HG02623 (cell line): Measurements from ENCODE around the gene SLC22A16.
"Not testable (repeated sequence)": the region's sequence is repeated elsewhere in the genome, so short reads cannot be mapped to it uniquely, and the experiment has no call there.

Experiments used
- ATAC-seq: cut with Tn5 transposase; IDR thresholded peaks from one replicate; pipeline ENCODE4 v1.9.1; 2021; ENCODE audit warnings: moderate library complexity; ENCODE audit not compliant: unreplicated experiment

Gene SLC22A16

DNA sequence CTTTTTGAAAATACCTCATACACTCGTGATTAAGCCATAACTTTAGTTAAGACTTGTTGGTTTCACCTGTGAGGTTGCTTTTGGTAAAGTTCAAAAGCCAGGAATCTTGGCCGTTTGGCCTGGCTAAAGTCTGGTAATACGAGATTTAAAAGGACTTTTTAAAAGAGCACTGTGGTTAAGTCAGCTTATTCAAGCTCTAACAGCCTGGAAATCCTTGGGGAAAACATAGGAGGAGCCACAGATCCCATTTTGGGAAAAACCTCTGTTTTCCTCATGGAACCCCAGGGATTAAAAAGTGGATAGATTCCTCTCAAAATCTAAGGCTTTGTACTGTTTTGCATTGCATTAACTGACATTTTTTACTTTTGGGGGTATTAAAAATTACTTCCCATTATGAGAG is 13.7 kb upstream of the SLC22A16 start:
- ATAC-seq = no peak

DNA sequence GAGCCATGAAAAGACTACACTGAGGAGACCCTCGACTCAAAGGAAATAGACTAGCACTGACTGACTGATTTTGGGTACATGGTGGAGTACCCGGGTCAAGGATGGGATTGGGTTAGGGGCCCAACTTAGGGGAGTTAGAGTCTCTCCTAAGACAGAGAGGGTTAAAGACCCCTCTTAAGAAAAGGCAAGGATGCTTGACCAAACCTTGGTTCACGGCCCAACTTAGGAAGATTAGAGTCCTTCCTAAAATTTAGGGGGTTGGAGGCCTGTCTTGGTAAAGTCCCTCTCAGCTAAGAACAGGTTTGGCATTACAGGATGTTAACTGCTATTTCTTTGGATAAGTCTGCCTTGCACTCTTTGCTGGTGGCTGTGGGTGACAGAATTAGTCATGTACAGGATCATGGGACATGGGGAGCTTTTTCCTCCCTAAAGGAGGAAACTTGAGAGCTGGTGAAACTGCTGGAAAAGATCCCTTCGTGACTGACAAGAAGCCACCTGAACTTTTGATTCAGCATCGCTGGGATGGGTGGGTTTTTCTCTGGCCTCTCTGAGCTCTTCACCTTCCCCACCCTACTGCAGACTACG is 12.3 kb upstream of the SLC22A16 start:
- no peak for ATAC-seq

DNA sequence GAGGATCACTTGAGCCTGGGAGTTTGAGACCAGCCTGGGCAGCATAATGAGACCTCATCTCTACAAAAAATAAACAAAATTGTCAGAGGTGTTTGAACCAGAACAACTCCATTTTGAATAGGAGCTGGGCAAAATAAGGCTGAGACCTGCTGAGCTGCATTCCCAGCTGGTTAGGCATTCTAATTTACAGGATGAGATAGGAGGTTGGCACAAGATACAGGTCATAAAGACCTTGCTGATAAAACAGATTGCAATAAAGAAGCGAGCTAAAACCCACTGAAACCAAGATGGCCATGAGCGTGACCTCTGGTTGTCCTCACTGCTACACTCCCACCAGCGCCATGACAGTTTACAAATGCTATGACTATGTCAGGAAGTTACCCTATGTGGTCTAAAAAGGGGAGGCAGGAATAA is 11.6 kb upstream of the SLC22A16 start:
- ATAC-seq = not testable (repeated sequence)

DNA sequence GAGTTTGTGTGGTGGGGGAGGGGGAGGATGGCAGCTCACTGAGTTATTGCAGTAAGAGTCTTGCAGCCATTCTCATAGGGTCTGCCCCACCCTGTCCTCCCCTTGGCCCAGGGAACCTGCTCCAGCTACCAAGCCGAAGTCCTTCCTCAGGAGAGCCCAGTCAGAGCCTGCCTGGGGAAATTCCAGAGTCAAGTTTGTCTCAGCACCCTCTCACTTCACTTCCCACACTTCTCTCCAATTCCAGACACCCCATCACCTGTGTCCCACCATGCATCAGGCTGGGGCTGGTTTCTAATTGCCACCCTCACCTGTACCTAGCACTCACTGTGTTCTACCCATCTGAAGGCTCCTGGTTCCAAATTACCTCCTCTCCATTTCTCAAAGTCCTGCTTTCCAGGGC is 10.3 kb upstream of the SLC22A16 start:
- ATAC-seq = no peak

GRCh38 chr6:110485491-110485890 is 9.1 kb upstream of the SLC22A16 start:
- no peak for ATAC-seq

DNA sequence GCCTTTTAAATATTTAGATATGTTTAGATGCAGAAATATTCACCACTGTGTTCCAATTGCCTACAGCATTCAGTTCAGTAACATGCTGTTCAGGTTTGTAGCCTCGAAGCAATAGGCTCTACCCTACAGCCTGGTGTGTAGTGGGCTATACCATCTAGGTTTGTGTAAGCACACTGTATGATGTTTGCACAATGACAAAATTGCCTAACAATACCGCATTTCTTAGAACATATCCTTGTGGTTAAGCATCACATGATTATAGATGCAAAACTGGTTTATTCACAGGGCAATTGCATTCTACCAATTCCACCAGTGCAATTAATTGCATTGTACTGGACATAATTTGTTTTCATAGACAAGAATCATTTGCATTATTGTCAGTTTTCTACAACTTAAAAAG is 7.9 kb upstream of the SLC22A16 start:
- no peak for ATAC-seq

DNA sequence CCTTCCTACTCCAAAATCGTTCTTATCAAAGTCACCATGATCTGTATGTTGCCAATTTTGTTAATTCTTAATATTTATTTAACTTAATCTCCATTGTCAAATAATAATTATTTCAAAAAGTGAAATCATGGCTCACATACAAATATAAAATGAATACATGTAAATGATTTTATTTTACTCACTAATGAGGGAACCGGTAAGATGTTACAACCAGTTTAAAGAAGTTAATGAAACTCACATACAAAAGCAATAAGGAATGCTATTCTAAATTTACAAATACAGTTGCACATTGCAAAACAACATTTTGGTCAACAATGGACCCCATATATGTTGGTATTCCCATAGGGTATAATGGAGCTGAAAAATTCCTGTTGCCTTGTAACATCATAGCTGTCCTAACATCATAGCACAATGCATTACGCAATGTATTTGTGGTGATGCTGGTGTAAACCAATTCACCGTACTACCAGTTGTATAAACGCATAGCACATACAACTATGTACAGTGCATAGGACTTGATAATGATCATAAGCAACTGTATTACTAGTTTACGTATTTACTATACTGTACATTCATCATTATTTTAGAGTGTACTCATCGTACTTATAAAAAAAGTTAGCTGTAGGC is 6.5 kb upstream of the SLC22A16 start:
- ATAC-seq = no peak

DNA sequence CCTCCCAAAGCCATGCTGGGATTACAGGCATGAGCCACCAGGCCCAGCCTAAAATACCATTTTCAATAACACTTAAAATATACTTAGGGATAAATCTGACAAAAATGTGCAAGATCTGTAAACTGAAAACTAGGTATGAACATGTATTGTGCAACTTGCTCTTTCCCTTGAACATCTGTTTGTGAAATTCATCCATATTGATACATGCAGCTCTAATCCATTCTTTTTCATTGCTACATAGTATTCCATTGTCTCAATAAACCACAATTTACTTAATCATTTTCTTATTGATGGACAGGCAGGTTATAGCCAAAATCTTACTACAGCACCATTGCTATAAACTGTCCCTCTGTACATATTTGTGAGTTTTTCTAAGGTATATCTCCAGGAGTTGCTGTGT is 4.7 kb upstream of the SLC22A16 start:
- no peak for ATAC-seq

DNA sequence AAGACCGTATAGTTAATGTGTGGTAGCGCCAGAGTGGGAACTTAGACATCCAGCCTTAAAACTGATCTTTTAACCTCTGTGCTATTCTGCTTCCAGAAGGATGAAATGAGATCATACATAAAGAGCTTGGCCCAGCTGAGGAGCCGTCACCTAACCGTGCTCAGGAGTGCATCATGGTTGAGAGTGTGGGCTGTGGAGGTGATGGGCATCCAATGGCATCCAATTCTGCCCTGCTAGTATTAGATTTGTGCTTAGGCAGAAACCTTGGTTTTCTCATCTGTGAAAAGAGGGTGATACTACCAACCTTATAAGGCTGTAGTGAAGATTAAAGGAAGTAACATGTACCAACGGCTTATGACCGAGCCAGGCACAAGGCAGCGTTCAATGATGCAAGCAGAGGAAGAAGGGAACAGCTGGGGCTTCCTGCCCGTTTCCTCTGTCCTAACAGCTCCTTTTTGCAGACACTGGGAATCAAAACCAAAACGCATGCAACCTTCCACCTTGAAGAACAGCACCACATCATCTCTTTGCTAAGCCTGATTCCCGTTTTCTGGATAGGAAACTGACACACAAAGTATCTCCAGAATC is 1.3 kb downstream of the SLC22A16 start:
- ATAC-seq = no peak

DNA sequence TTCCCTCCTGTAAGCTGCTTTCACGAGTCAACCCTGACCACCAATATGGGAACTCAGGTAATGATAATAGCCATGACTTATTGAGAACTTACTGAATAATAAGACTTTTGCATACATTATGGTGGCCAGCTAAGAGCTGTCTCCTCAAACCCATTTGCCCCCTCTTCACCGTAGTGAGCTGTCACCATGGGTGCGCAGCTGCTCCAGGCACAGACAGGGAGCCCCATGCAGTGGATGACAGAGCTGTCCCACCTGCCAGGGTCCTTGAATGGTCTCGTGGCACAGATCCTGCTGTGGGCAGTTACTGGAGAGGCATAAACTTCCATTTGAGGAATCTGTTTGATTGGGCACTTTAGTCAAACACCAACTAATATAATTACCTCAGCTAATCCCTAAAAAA is 1.9 kb downstream of the SLC22A16 start:
- ATAC-seq = no peak

- no peak for ATAC-seq
Observed at GRCh38 chr6:110472739-110473138, 3.7 kb downstream of the SLC22A16 start.

- ATAC-seq = no peak
Observed at GRCh38 chr6:110471726-110472365, 4.6 kb downstream of the SLC22A16 start.

GRCh38 chr6:110468731-110469130 is 7.7 kb downstream of the SLC22A16 start:
- ATAC-seq = no peak

- no peak for ATAC-seq
Observed at GRCh38 chr6:110467566-110468140, 8.8 kb downstream of the SLC22A16 start.

DNA sequence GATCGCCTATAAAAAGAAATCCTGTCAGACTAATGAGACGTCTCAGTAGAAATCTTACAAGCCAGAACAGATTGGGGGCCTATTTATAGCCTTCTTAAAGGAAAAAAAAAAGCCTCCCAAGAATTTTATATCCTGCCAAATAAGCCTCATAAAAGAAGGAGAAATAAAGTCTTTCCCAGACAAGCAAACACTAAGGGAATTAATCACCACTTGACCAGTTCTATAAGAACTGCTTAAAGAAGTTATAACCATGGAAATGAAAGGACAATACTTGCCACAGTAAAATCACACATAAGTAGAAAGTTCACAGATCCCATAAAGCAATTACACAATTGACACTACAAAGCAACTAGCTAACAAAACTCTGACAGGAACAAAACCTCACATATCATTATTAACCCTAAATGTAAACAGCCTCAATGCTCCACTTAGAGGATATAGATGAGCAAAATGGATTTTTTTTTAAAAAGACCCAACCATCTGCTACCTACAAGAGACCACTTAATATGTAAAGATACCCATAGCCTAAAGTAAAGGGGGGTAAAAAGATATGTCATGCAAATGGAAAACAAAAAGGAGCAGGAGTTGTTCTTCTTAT is 13.4 kb downstream of the SLC22A16 start:
- no peak for ATAC-seq

- ATAC-seq = no peak
Observed at GRCh38 chr6:110461376-110461775, 15.0 kb downstream of the SLC22A16 start.

DNA sequence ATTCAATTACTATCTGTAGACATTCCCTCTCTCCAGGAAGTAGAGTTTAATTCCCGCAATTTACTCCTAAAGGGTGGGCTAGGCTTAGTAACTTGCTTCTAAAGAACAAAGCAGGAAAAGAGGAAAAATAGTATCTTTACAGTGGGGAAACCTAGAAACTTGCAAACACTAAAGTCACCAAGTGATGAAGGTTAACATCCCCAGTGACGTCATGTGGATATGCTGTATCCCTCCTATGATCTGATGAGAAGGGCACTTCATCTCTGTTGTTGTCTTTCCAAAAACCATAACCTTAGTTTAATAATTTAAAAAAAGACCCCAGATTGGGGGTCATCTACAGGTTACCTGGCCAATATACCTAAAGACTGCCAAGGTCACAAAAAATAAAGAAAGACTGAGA is 17.3 kb downstream of the SLC22A16 start:
- no peak for ATAC-seq

- ATAC-seq = no peak
Observed at GRCh38 chr6:110458476-110458875, 17.9 kb downstream of the SLC22A16 start.

DNA sequence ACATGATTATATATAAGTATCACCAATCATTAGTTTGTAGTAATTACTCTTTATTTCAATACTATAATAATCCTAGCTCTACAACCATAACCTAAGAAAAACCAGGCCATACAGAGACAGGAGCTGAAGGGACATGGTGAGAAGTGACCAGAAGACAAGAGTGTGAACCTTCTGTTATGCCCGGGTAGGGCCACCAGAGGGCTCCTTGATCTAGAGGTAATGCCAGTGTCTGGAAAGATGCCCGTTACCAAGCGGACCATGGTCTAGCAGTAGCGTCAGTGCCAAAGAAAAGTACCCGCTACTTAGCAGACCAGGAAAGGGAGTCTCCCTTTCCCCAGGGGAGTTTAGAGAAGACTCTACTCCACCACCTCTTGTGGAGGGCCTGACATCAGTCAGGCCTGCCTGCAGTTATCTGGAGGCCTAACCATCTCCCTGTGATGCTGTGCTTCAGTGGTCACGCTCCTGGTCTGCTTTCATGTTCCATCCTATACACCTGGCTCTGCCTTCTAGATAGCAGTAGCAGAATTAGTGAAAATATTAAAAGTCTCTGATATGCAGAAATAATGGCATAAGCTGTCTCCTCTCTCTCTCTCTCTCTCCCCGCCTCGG is 18.7 kb downstream of the SLC22A16 start:
- ATAC-seq = not testable (repeated sequence)

GRCh38 chr6:110456694-110457093 is 19.7 kb downstream of the SLC22A16 start:
- no peak for ATAC-seq

- ATAC-seq = no peak
Observed at GRCh38 chr6:110449541-110449895, 26.9 kb downstream of the SLC22A16 start.
